Stimulated activated CD8-positive, alpha-beta memory T cell treated with anti-CD3 and anti-CD28 coated beads, Interleukin-2, amount 100 ng/mL, for 1 hour (primary cell): Measurements from ENCODE around the gene PIK3R3.

Source experiments
- DNase-seq, 2 donors: peaks; one replicate each; pipeline ENCODE4 v3.0.0-alpha.2; 2020; ENCODE audit warnings: low read depth in 2 of 2

PIK3R3 gene

GRCh38 chr1:46157916-46158311 is 25.5 kb upstream of the PIK3R3 start:
- DNase-seq, result no peak

GRCh38 chr1:46153732-46154131 is 21.3 kb upstream of the PIK3R3 start:
- DNase-seq, result no peak

- DNase-seq, result no peak
These were observed 20.8 kb upstream of the PIK3R3 start for GRCh38 chr1:46153228-46153627.

GRCh38 chr1:46152016-46152415 is 19.6 kb upstream of the PIK3R3 start:
- no peak for DNase-seq

GRCh38 chr1:46150085-46150484 is 17.7 kb upstream of the PIK3R3 start:
- DNase-seq, result no peak

- no peak for DNase-seq
These were observed 15.9 kb upstream of the PIK3R3 start for GRCh38 chr1:46148318-46148717.

GRCh38 chr1:46137916-46138315 is 5.5 kb upstream of the PIK3R3 start:
- no peak for DNase-seq

- DNase-seq, result no peak
These were observed 4.3 kb upstream of the PIK3R3 start for GRCh38 chr1:46136711-46137110.

GRCh38 chr1:46134660-46135331 is 2.4 kb upstream of the PIK3R3 start:
- no peak for DNase-seq

GRCh38 chr1:46133781-46134350 is 1.4 kb upstream of the PIK3R3 start:
- DNase-seq, result no peak

- no peak for DNase-seq
These were observed 791 bp upstream of the PIK3R3 start for GRCh38 chr1:46133181-46133658.

- DNase-seq, result peak in 1 of 2 donors; percentile 5
These were observed 509 bp downstream of the PIK3R3 start for GRCh38 chr1:46131712-46132528.

GRCh38 chr1:46131093-46131492 is 1.3 kb downstream of the PIK3R3 start:
- DNase-seq, result no peak

- no peak for DNase-seq
These were observed 1.8 kb downstream of the PIK3R3 start for GRCh38 chr1:46130606-46131005.

GRCh38 chr1:46130121-46130520 is 2.3 kb downstream of the PIK3R3 start:
- no peak for DNase-seq

- no peak for DNase-seq
These were observed 4.1 kb downstream of the PIK3R3 start for GRCh38 chr1:46128344-46128743.

- no peak for DNase-seq
These were observed 13.6 kb downstream of the PIK3R3 start for GRCh38 chr1:46118856-46119255.

- no peak for DNase-seq
These were observed 14.5 kb downstream of the PIK3R3 start for GRCh38 chr1:46117810-46118494.

- DNase-seq, result no peak
These were observed 17.4 kb downstream of the PIK3R3 start for GRCh38 chr1:46114925-46115603.

GRCh38 chr1:46113948-46114347 is 18.5 kb downstream of the PIK3R3 start:
- DNase-seq, result no peak

- no peak for DNase-seq
These were observed 20.3 kb downstream of the PIK3R3 start for GRCh38 chr1:46112108-46112507.

GRCh38 chr1:46110521-46110920 is 21.9 kb downstream of the PIK3R3 start:
- no peak for DNase-seq
